ENCODE data around the gene HNRNPUL2.

DNA sequence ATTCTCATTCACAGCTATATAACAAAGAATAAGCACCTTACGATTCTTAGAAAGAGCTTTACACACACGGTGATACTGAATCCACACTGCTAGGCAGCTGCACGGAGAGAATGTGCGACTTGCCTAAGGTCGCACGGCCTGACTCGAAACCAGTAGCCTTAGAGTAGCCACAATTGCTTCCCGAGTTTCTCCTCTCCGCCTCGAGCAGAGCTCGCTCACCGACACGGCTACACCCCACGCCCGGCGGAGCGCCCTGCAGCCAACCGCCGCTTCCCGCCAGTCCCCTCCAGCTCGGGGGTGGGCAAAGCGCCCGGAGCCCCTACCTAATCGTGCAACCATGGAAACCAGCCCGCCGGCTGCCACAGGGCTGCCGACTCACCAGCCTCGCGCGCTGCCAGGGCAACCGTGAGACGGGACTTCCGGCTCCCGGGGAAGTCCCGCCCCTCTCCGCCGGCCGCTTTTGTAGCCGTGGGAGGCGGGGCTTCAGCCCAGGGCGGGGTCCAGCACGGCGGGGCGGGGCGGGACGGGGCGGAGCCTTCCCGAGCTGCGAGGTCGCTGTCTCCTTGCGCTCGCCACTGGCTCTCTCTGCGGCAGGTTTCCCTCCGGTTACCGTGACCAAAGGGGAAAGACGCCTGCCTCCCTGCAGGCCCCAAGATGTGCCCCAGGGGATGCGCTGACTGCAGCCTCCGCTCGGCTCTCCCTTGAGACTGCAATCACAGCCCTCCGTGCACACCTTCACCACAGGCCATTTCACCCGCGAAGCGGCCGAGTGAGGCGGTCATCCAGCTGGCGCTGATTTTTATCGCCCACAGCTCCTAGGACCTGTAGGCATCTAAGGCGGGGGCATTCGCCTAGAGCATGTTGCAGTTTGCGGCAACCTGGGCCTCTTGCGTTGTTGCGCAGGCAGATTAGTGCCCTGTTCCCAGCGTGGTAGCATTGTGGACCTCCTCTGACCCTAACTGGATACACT, 21.1 kb downstream of the HNRNPUL2 start:
- TF ChIP-seq CTCF (IDR thresholded peaks at IDR 0.05) = no peak
- no peak for TF ChIP-seq EZH2 (IDR thresholded peaks at IDR 0.05; ENCODE audit: borderline replicate concordance, insufficient read depth, low read depth, low read length, poor library complexity, severe bottlenecking)

All from B cell (primary cell).